ENCODE results near the gene PHETA1.

The PHETA1 gene

GRCh38 chr12:111366075-111366474 is 2.8 kb downstream of the PHETA1 start:
- no peak for TF ChIP-seq CTCF (IDR thresholded peaks at IDR 0.05; ENCODE audit: low read depth, low read length)
- H3K4me3 ChIP-seq (ENCODE audit: low read depth, low read length) = no peak overlapping the region

GRCh38 chr12:111363578-111363977 is 5.3 kb downstream of the PHETA1 start:
- no peak for TF ChIP-seq CTCF (IDR thresholded peaks at IDR 0.05; ENCODE audit: low read depth, low read length)
- no peak overlapping the region for H3K4me3 ChIP-seq (ENCODE audit: low read depth, low read length)

GRCh38 chr12:111362687-111363475 is 6.0 kb downstream of the PHETA1 start:
- TF ChIP-seq CTCF (IDR thresholded peaks at IDR 0.05; ENCODE audit: low read depth, low read length) = no peak
- H3K4me3 ChIP-seq (ENCODE audit: low read depth, low read length) = no peak overlapping the region

GRCh38 chr12:111361717-111362576 is 6.9 kb downstream of the PHETA1 start:
- H3K4me3 ChIP-seq (ENCODE audit: low read depth, low read length) = no peak overlapping the region

GRCh38 chr12:111361073-111361716 is 7.7 kb downstream of the PHETA1 start:
- H3K4me3 ChIP-seq (ENCODE audit: low read depth, low read length) = no peak overlapping the region
- TF ChIP-seq CTCF (IDR thresholded peaks at IDR 0.05; ENCODE audit: low read depth, low read length) = no peak

More at GRCh38 chr12:111361717-111362576, 6.9 kb downstream of the PHETA1 start:
- no peak for TF ChIP-seq CTCF (IDR thresholded peaks at IDR 0.05; ENCODE audit: low read depth, low read length)

GRCh38 chr12:111360325-111360930 is 8.5 kb downstream of the PHETA1 start:
- TF ChIP-seq CTCF (IDR thresholded peaks at IDR 0.05; ENCODE audit: low read depth, low read length) = no peak
- H3K4me3 ChIP-seq (ENCODE audit: low read depth, low read length) = no peak overlapping the region
